Astrocyte (in vitro differentiated cells and primary cell): ENCODE measurements around the gene PARD3B. TPM values are rescaled to one million over a fixed set of nuclear protein-coding genes. Genes with fewer than 3 reads are reported as not detected.
A peak's percentile ranks its signal among the peaks of the same experiment; 100 is the strongest.

Experiments
- DNase-seq: peaks from one replicate; pipeline ENCODE4 v3.0.0-alpha.2; 2010; ENCODE audit warnings: low read depth
- FAIRE-seq: peaks from 2 replicates; lab custom pipeline; 2011; peaks lifted over from hg19 to GRCh38; lab: Jason Lieb, UNC
- H2AFZ ChIP-seq: 2 replicates; pipeline ENCODE4 v1.6.0; 2012; ENCODE audit warnings: low read depth, low read length, inconsistent platforms
- H3K27ac ChIP-seq: 2 replicates; pipeline ENCODE4 v1.5.1; 2011; ENCODE audit warnings: low read depth, low read length, inconsistent platforms
- H3K27me3 ChIP-seq: 2 replicates; pipeline ENCODE4 v1.6.0; 2011; ENCODE audit warnings: low read length, inconsistent platforms; ENCODE audit not compliant: insufficient read depth
- H3K36me3 ChIP-seq: 2 replicates; pipeline ENCODE4 v1.5.1; 2011; ENCODE audit warnings: low read length, inconsistent platforms; ENCODE audit not compliant: insufficient read depth
- H3K4me1 ChIP-seq: 2 replicates; pipeline ENCODE4 v1.5.1; 2011; ENCODE audit warnings: low read length, inconsistent platforms; ENCODE audit not compliant: insufficient read depth
- H3K4me2 ChIP-seq: 2 replicates; pipeline ENCODE4 v1.6.0; 2012; ENCODE audit warnings: low read length, inconsistent platforms
- H3K4me3 ChIP-seq: 2 replicates; pipeline ENCODE4 v1.5.1; 2011; ENCODE audit warnings: low read depth, mild to moderate bottlenecking, low read length, inconsistent platforms; ENCODE audit not compliant: insufficient read depth
- H3K79me2 ChIP-seq: 2 replicates; pipeline ENCODE4 v1.6.0; 2012; ENCODE audit warnings: mild to moderate bottlenecking, low read length, inconsistent platforms; ENCODE audit not compliant: insufficient read depth
- H3K9ac ChIP-seq: 2 replicates; pipeline ENCODE4 v1.6.0; 2012; ENCODE audit warnings: mild to moderate bottlenecking, low read length, inconsistent platforms
- H3K9me3 ChIP-seq: 2 replicates; pipeline ENCODE4 v1.5.1; 2012; ENCODE audit warnings: low read depth, mild to moderate bottlenecking, low read length, inconsistent platforms; ENCODE audit not compliant: insufficient read depth
- H4K20me1 ChIP-seq: 2 replicates; pipeline ENCODE4 v1.6.0; 2012; ENCODE audit warnings: low read length, inconsistent platforms; ENCODE audit not compliant: insufficient read depth
- H3K27ac Mint-ChIP-seq: one replicate; pipeline ENCODE4 v1.8.0; 2021; ENCODE audit warnings: mild to moderate bottlenecking, mixed read lengths; ENCODE audit not compliant: unreplicated experiment
- H3K27me3 Mint-ChIP-seq: one replicate; pipeline ENCODE4 v1.8.0; 2021; ENCODE audit warnings: low read depth, mixed read lengths; ENCODE audit not compliant: unreplicated experiment
- H3K36me3 Mint-ChIP-seq: one replicate; pipeline ENCODE4 v1.8.0; 2021; ENCODE audit warnings: low read depth, mixed read lengths; ENCODE audit not compliant: unreplicated experiment
- H3K4me1 Mint-ChIP-seq: one replicate; pipeline ENCODE4 v1.8.0; 2021; ENCODE audit warnings: low read depth, mixed read lengths; ENCODE audit not compliant: unreplicated experiment
- H3K4me3 Mint-ChIP-seq: one replicate; pipeline ENCODE4 v1.8.0; 2021; ENCODE audit warnings: mild to moderate bottlenecking, moderate library complexity, mixed read lengths; ENCODE audit not compliant: unreplicated experiment
- H3K9me3 Mint-ChIP-seq: one replicate; pipeline ENCODE4 v1.8.0; 2021; ENCODE audit warnings: mild to moderate bottlenecking, mixed read lengths; ENCODE audit not compliant: unreplicated experiment
- CTCF ChIP-seq: IDR thresholded peaks from 2 replicates; pipeline ENCODE4 v1.5.1; 2011; ENCODE audit warnings: low read depth, mild to moderate bottlenecking, inconsistent platforms, low read length, moderate library complexity; ENCODE audit not compliant: insufficient read depth
- EZH2 ChIP-seq: IDR thresholded peaks from 2 replicates; pipeline ENCODE4 v1.6.1; 2012; ENCODE audit warnings: mild to moderate bottlenecking, low read length, inconsistent platforms; ENCODE audit not compliant: insufficient read depth
- total RNA-seq: library from RNA; stranded (reverse); gene quantifications from 2 replicates; pipeline ENCODE4 v1.2.1, GENCODE V29; 2021

Gene PARD3B
- total RNA-seq, 1 donor from 2014 or later = 6.5 TPM

DNA sequence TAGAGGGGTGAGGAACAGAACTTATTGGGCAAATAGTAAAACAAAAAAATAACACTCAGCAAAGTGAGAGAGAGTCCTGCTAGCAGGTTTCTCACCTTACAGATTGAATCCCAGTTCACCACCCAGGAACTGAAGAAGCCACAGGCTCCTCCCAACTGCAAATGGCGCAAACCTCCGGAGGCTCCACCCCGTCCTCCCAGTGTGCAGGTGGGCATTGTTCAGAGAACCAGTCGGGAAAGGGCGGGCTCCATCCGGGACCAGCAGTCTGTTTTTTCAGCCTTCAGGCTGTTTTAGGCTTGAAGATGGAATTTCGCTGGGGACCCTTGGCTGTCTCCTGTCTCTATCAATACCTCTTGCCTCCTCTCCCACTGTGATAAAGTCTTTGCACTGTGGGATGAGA, 317.5 kb downstream of the PARD3B start:
- no peak overlapping the region for H3K4me3 Mint-ChIP-seq
- no peak overlapping the region for H3K4me2 ChIP-seq
- no peak overlapping the region for H3K27ac ChIP-seq
- H3K9me3 Mint-ChIP-seq = peaks cover 3% of the 10 kb centered on the region
- H3K36me3 ChIP-seq = no peaks in the 10 kb centered on the region
- no peak for DNase-seq
- no peak overlapping the region for H3K4me3 ChIP-seq
- H3K36me3 Mint-ChIP-seq = no peaks in the 10 kb centered on the region
- H3K4me1 Mint-ChIP-seq = no peaks in the 10 kb centered on the region
- H2AFZ ChIP-seq = no peak overlapping the region
- no peak for FAIRE-seq
- no peaks in the 10 kb centered on the region for H3K79me2 ChIP-seq
- no peaks in the 10 kb centered on the region for H3K4me1 ChIP-seq
- no peaks in the 10 kb centered on the region for H3K27me3 ChIP-seq
- TF ChIP-seq EZH2 = no peak
- TF ChIP-seq CTCF = no peak
- no peaks in the 10 kb centered on the region for H3K27me3 Mint-ChIP-seq
- no peak overlapping the region for H3K9ac ChIP-seq
- no peaks in the 10 kb centered on the region for H4K20me1 ChIP-seq
- H3K27ac Mint-ChIP-seq = no peak overlapping the region
- no peaks in the 10 kb centered on the region for H3K9me3 ChIP-seq

GRCh38 chr2:204863336-204863735, 318.1 kb downstream of the PARD3B start:
- no peak overlapping the region for H2AFZ ChIP-seq
- H3K27ac ChIP-seq = no peak overlapping the region
- no peaks in the 10 kb centered on the region for H3K9me3 ChIP-seq
- Mint-ChIP-seq H3K4me1 (no peaks in the 10 kb centered on the region), H3K27me3 (no peaks in the 10 kb centered on the region), H3K27ac (no peak overlapping the region), H3K36me3 (no peaks in the 10 kb centered on the region), H3K4me3 (no peak overlapping the region), H3K9me3 (peaks cover 3% of the 10 kb centered on the region)
- DNase-seq (peak; percentile 10), FAIRE-seq (no peak)
- H3K4me3 ChIP-seq = no peak overlapping the region
- no peaks in the 10 kb centered on the region for H3K36me3 ChIP-seq
- no peak for TF ChIP-seq CTCF
- TF ChIP-seq EZH2 = no peak
- no peak overlapping the region for H3K9ac ChIP-seq
- no peak overlapping the region for H3K4me2 ChIP-seq
- H4K20me1 ChIP-seq = no peaks in the 10 kb centered on the region
- H3K79me2 ChIP-seq = no peaks in the 10 kb centered on the region
- H3K4me1 ChIP-seq = no peaks in the 10 kb centered on the region
- no peaks in the 10 kb centered on the region for H3K27me3 ChIP-seq

DNA sequence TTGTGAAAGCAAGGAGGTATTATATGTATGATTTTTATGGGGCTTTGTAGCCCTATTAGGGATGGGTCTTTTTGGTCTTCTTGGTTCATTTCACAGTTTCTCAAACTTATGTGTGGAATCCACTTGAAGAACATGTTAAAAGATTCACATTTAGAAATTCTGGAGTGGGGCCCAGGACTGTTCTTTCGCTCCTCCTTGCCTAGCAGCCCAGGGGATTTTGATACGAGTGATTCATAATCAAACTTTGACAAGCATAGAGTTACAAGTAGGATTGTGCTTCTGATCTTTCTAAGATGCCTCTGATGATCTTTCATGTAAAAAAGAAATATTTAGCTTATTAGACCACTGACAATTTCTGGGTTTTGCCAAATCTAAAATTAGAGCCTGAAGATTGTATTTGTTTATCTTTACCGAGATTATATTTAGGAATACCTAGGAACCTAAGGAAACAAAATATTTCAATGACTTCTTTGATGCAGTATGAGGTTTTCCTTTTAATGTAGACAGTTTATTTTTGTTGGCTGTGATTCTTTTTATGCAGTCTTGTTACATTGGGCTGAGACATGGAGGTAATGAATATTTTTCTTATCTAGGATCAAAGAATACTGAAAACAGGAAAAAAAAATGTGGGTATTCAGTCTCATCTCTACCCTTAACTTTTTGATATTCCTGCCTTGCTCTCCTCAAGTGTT, 324.0 kb downstream of the PARD3B start:
- no peaks in the 10 kb centered on the region for H3K4me1 ChIP-seq
- no peak overlapping the region for H3K9ac ChIP-seq
- H4K20me1 ChIP-seq = no peaks in the 10 kb centered on the region
- no peaks in the 10 kb centered on the region for H3K79me2 ChIP-seq
- Mint-ChIP-seq H3K4me3 (no peak overlapping the region), H3K27ac (no peak overlapping the region), H3K9me3 (no peaks in the 10 kb centered on the region), H3K27me3 (no peaks in the 10 kb centered on the region), H3K36me3 (no peaks in the 10 kb centered on the region), H3K4me1 (no peaks in the 10 kb centered on the region)
- H3K4me2 ChIP-seq = peak overlapping the region; percentile 17
- H3K9me3 ChIP-seq = no peaks in the 10 kb centered on the region
- peak; percentile 56 for DNase-seq
- FAIRE-seq = peak; percentile 13
- TF ChIP-seq EZH2 (no peak), CTCF (no peak)
- H3K27me3 ChIP-seq = no peaks in the 10 kb centered on the region
- H3K27ac ChIP-seq = no peak overlapping the region
- no peak overlapping the region for H3K4me3 ChIP-seq
- H2AFZ ChIP-seq = no peak overlapping the region
- H3K36me3 ChIP-seq = no peaks in the 10 kb centered on the region
